GM23338 (cell line): ENCODE results near the gene CAMKK2. TPM values are rescaled to one million over a fixed set of nuclear protein-coding genes. Genes with fewer than 3 reads are reported as not detected.

Source experiments
- ATAC-seq: fragments of 200-7000 bp; cut with Tn5 transposase; 3 replicates; pipeline ENCODE4 v1.9.1; 2020
- DNase-seq: peaks from one replicate; pipeline ENCODE4 v3.0.0-alpha.2; 2015; ENCODE audit warnings: low spot score
- H2AFZ ChIP-seq: fragments of 200-600 bp; sonication (generic); 2 replicates; pipeline ENCODE4 v1.8.0; 2016; ENCODE audit warnings: antibody characterized with exemption, mild to moderate bottlenecking, moderate library complexity
- H3F3A ChIP-seq: fragments of 200-600 bp; sonication (generic); replicated peaks from 2 replicates; pipeline ENCODE4 v1.8.0; 2017; ENCODE audit warnings: antibody characterized with exemption, mixed run types, low read depth
- H3K27ac ChIP-seq: fragments of 200-600 bp; sonication (generic); 2 replicates; pipeline ENCODE4 v1.6.1; 2016; ENCODE audit warnings: low read depth
- H3K27me3 ChIP-seq: fragments of 200-600 bp; sonication (generic); 2 replicates; pipeline ENCODE4 v1.8.0; 2016; ENCODE audit warnings: mild to moderate bottlenecking, mixed run types, moderate library complexity; ENCODE audit not compliant: insufficient read depth
- H3K36me3 ChIP-seq: fragments of 200-600 bp; sonication (generic); 2 replicates; pipeline ENCODE4 v1.8.0; 2016; ENCODE audit warnings: mild to moderate bottlenecking; ENCODE audit not compliant: insufficient read depth
- H3K4me1 ChIP-seq: fragments of 200-600 bp; sonication (generic); 2 replicates; pipeline ENCODE4 v1.8.0; 2016; ENCODE audit warnings: mild to moderate bottlenecking, moderate library complexity; ENCODE audit not compliant: insufficient read depth
- H3K4me2 ChIP-seq: fragments of 200-600 bp; sonication (generic); 2 replicates; pipeline ENCODE4 v1.7.1; 2017; ENCODE audit warnings: mixed run types
- H3K4me3 ChIP-seq: fragments of 200-600 bp; sonication (generic); 2 replicates; pipeline ENCODE4 v1.6.1; 2016; ENCODE audit warnings: mixed run types
- H3K79me2 ChIP-seq: fragments of 200-600 bp; sonication (generic); replicated peaks from 2 replicates; pipeline ENCODE4 v1.8.0; 2017; ENCODE audit warnings: mild to moderate bottlenecking; ENCODE audit not compliant: insufficient read depth
- H3K9me2 ChIP-seq: fragments of 200-600 bp; sonication (generic); 2 replicates; pipeline ENCODE4 v1.8.0; 2017; ENCODE audit not compliant: insufficient read depth
- H4K20me1 ChIP-seq: fragments of 200-600 bp; sonication (generic); replicated peaks from 2 replicates; pipeline ENCODE4 v1.8.0; 2017; ENCODE audit warnings: mild to moderate bottlenecking; ENCODE audit not compliant: insufficient read depth
- H3K27ac Mint-ChIP-seq: 2 replicates; pipeline ENCODE4 v1.8.0; 2020; ENCODE audit warnings: inconsistent platforms, mild to moderate bottlenecking, moderate library complexity, mixed read lengths
- H3K27me3 Mint-ChIP-seq: 3 replicates; pipeline ENCODE4 v1.8.0; 2022; ENCODE audit warnings: low read depth, mild to moderate bottlenecking, moderate library complexity, mixed read lengths, inconsistent platforms; ENCODE audit not compliant: insufficient read depth, poor library complexity
- H3K36me3 Mint-ChIP-seq: 3 replicates; pipeline ENCODE4 v1.8.0; 2021; ENCODE audit warnings: low read depth, mild to moderate bottlenecking, inconsistent platforms, moderate library complexity, mixed read lengths
- H3K4me1 Mint-ChIP-seq: 3 replicates; pipeline ENCODE4 v1.8.0; 2020; ENCODE audit warnings: mild to moderate bottlenecking, inconsistent platforms, mixed read lengths
- H3K4me3 Mint-ChIP-seq: 3 replicates; pipeline ENCODE4 v1.8.0; 2021; ENCODE audit warnings: moderate library complexity, mild to moderate bottlenecking, inconsistent platforms, mixed read lengths
- H3K9me3 Mint-ChIP-seq: 3 replicates; pipeline ENCODE4 v1.8.0; 2020; ENCODE audit warnings: moderate library complexity, mild to moderate bottlenecking, inconsistent platforms, mixed read lengths
- CREB1 ChIP-seq: fragments of 250-450 bp; sonication (Bioruptor Pico); IDR thresholded peaks from 2 replicates; pipeline ENCODE4 v1.5.0; 2020; ENCODE audit warnings: low read depth, mild to moderate bottlenecking, moderate library complexity
- EZH2phosphoT487 ChIP-seq: fragments of 200-600 bp; sonication (generic); IDR thresholded peaks from one replicate; pipeline ENCODE4 v1.8.1; 2018; ENCODE audit warnings: antibody characterized with exemption; ENCODE audit not compliant: unreplicated experiment
- JUNB ChIP-seq: IDR thresholded peaks from one replicate; pipeline ENCODE4 v1.6.1; 2016; ENCODE audit warnings: antibody characterized with exemption; ENCODE audit not compliant: unreplicated experiment
- POLR2AphosphoS5 ChIP-seq: IDR thresholded peaks from 2 replicates; pipeline ENCODE4 v1.6.1; 2016; ENCODE audit warnings: antibody characterized with exemption, low read depth
- REST ChIP-seq: IDR thresholded peaks from one replicate; pipeline ENCODE4 v1.6.1; 2018; ENCODE audit warnings: antibody characterized with exemption; ENCODE audit not compliant: unreplicated experiment
- ZNF462 ChIP-seq: fragments of 250-450 bp; sonication (Bioruptor Pico); IDR thresholded peaks from 2 replicates; pipeline ENCODE4 v1.5.0; 2020; ENCODE audit warnings: mild to moderate bottlenecking, moderate library complexity
- polyA plus RNA-seq: library from polyadenylated mRNA; unstranded; fragments of >200 nt; fragmentation: Nextera tagmentation; extraction: Ambion mirVana; gene quantifications from 2 replicates; pipeline ENCODE4 v1.2.1, GENCODE V29; 2016
- total RNA-seq: library from RNA; depleted of rRNA; stranded (reverse); fragments of >200 nt; shearing (Covaris generic); gene quantifications from 2 replicates; pipeline ENCODE4 v1.2.3, GENCODE V29; 2014

The CAMKK2 gene
- total and polyA plus RNA-seq, 2 experiments from 2014 or later: 10.3 to 26.4 TPM

GRCh38 chr12:121290410-121290809 is 6.1 kb downstream of the CAMKK2 start (continued):
- no peak for TF ChIP-seq ZNF462 (CRISPR knock-in tag)
- no peak for TF ChIP-seq POLR2AphosphoS5

- Histone ChIP-seq H3K27ac (no peak overlapping the region), H3K36me3 (no peaks in the 10 kb centered on the region; the same call in none of the 2 replicates), H3F3A (no peaks in the 10 kb centered on the region), H3K79me2 (peaks cover 19% of the 10 kb centered on the region), H4K20me1 (peaks cover 7% of the 10 kb centered on the region; the same call in 1 of the 2 replicates), H2AFZ (no peak overlapping the region), H3K4me3 (no peak overlapping the region), H3K9me2 (no peaks in the 10 kb centered on the region), H3K4me1 (peaks cover 18% of the 10 kb centered on the region), H3K27me3 (no peaks in the 10 kb centered on the region), H3K4me2 (no peak overlapping the region)
- no peak for TF ChIP-seq CREB1
- TF ChIP-seq ZNF462 (CRISPR knock-in tag): no peak
- TF ChIP-seq POLR2AphosphoS5: no peak
- TF ChIP-seq JUNB: no peak
- TF ChIP-seq EZH2phosphoT487: no peak
- no peak for TF ChIP-seq REST
- H3K27me3 Mint-ChIP-seq: peaks cover 3% of the 10 kb centered on the region
- ATAC-seq (no peak), DNase-seq (no peak)
- no peak overlapping the region for H3K27ac Mint-ChIP-seq
- no peaks in the 10 kb centered on the region; the same call in 2 of the 3 replicates for H3K9me3 Mint-ChIP-seq
- H3K36me3 Mint-ChIP-seq: peaks cover 8% of the 10 kb centered on the region; the same call in 1 of the 3 replicates
- no peak overlapping the region for H3K4me3 Mint-ChIP-seq
- H3K4me1 Mint-ChIP-seq: peaks cover 21% of the 10 kb centered on the region
Observed at GRCh38 chr12:121289962-121290361, 6.5 kb downstream of the CAMKK2 start.
